T47D (cell line): Measurements from ENCODE around the gene ZW10.
"Not testable (repeated sequence)": the region's sequence is repeated elsewhere in the genome, so short reads cannot be mapped to it uniquely, and the experiment has no call there.

ENCODE experiments used
- DNase-seq, 2 experiments: peaks; one replicate each; pipeline versions ENCODE4 v3.0.0 to v3.0.0-alpha.2; 2011 to 2012; ENCODE audit warnings: low read depth in 1 of 2, low spot score in 1 of 2
- JUND ChIP-seq: IDR thresholded peaks from 2 replicates; pipeline ENCODE4 v1.6.1; 2012; ENCODE audit warnings: low read depth
- in situ Hi-C: cut with HindIII; loops from 2 replicates; pipeline ENCODE4 v1.10.0; 2016; ENCODE audit warnings: low sequenced_read_pairs, low pct_unique_long_range_greater_than_20kb

ZW10 gene, protein sequence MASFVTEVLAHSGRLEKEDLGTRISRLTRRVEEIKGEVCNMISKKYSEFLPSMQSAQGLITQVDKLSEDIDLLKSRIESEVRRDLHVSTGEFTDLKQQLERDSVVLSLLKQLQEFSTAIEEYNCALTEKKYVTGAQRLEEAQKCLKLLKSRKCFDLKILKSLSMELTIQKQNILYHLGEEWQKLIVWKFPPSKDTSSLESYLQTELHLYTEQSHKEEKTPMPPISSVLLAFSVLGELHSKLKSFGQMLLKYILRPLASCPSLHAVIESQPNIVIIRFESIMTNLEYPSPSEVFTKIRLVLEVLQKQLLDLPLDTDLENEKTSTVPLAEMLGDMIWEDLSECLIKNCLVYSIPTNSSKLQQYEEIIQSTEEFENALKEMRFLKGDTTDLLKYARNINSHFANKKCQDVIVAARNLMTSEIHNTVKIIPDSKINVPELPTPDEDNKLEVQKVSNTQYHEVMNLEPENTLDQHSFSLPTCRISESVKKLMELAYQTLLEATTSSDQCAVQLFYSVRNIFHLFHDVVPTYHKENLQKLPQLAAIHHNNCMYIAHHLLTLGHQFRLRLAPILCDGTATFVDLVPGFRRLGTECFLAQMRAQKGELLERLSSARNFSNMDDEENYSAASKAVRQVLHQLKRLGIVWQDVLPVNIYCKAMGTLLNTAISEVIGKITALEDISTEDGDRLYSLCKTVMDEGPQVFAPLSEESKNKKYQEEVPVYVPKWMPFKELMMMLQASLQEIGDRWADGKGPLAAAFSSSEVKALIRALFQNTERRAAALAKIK

DNA sequence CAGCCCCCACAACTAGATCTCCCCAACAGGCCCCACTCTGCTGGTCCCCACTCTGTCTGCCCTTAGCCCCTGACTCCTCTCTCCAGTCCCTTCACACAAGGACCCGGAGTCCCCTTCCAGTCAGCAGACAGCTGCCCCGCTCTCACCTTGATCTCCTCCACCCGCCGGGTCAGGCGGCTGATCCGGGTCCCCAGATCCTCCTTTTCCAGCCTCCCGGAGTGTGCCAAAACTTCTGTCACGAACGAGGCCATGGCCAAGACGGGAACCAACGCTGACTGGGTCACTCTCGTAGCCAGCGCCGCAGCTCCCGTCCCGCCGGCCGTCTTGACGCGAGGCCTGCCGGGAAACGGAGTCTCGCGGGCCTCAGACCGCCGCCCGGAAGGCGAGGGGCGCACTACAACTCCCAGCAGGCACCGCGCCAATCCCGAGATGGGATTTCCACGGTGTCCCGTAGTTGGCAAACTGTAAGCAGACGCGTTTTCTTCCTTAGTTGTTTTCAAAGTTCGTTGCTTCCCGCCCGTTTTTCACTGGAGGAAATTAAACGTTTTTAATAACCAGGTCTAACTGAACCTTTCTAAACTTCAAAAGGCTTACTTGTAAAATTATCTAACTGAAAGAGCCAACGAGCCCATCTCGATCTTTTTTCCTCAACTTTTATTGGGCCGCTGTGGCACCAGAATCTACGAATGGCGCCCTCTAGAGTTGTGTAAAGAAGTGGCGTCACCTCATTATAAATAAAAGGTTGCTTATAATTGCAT lies at the start of gene ZW10:
TSS of gene ZW10 (minus strand) at position 277 of the 758 bp plus-strand sequence. CDS start at position 251, 26 bp downstream.
- no peak for TF ChIP-seq JUND
- in situ Hi-C loops = no loop called here
- DNase-seq = peak; percentile 64 to 99

GRCh38 chr11:113818426-113818825 lies 44.9 kb upstream of the ZW10 start:
- no peak for TF ChIP-seq JUND
- no peak for DNase-seq
- in situ Hi-C loops = no loop called here

DNA sequence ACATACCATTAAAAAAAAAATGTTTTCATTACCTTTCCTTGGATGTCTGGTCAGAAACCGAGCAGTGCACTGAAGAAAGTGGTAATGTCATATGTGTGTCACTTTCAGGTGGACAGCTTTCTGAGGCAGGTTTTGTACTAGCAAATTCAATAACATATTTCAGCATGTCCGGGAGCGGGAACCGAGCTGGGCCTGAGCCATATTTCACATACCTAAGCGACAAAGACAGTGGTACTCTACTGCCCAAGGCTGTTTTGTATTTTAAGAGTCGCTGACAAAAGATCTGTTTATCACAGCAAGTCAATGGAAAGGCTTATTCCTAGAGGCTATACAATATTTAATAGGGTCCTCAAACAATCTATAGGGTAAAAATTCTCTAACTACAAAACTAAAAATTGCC lies 44.1 kb upstream of the ZW10 start:
- in situ Hi-C loops = no loop called here
- no peak for TF ChIP-seq JUND
- DNase-seq = no peak

DNA sequence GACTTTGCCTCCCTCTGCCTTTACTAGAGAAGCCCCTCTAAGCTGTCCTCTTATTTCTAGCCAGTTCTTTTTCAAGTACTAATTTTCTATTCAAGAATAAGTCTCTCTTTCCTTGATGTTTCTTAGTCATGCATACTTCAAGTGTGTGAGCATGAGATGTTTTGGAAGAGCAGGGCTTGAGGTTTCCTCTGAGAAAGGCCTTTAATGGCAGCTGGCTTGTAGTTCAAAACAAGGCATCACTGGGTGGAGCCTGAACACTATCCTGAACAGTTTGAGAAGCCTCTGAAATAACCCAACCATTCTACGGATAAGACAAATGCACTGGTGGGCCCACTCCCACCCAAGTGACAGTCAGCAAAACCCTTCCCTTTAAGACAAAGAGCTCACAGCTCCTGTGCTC lies 43.7 kb upstream of the ZW10 start:
- TF ChIP-seq JUND = no peak
- no peak for DNase-seq
- in situ Hi-C loops = no loop called here

GRCh38 chr11:113814181-113814580 lies 40.7 kb upstream of the ZW10 start:
- DNase-seq = no peak
- no peak for TF ChIP-seq JUND
- in situ Hi-C loops = no loop called here

DNA sequence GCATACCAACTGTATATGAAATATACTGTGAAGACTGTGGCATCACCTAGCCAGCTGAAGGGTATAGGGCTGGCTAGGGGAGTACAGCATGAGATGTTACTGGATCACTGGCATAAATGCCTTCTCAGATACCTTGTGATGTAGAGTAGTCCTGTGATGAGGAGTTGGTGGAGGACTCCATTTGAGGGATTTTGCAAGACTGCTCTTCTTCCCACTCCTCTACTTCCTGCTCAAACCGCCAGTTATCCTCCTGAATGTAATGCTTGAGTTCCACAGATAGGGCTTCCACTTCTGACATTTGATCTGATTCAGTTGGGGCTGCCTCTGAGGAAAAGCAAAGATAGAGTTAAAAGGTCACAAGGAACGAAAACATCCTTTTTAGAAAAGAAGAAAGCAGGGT lies 35.4 kb upstream of the ZW10 start:
- no peak for TF ChIP-seq JUND
- in situ Hi-C loops = no loop called here
- DNase-seq = no peak

DNA sequence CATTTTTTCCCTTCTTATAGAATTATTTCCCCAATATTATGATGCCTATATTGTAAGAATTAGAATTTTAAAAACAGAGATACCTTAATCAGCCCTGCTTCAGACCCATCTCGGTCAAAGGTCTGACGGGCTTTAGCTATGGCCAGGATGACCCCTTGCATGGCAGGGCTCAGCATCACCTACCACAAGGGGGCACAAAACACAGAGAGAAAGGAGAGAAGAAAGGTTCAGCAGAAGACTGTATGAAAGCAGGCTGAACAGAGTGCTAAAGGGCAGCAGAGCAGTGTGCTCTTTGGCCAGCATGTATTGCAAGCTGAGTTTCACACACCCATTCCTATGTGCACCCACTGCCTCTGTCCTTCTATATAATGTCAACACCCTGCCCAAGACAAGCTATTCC lies 32.9 kb upstream of the ZW10 start:
- DNase-seq = peak in 1 of 2 experiments; percentile 74
- in situ Hi-C loops = no loop called here
- TF ChIP-seq JUND = no peak

- in situ Hi-C loops = no loop called here
- no peak for TF ChIP-seq JUND
- DNase-seq = no peak
Measured at GRCh38 chr11:113805640-113806039, 32.1 kb upstream of the ZW10 start.

DNA sequence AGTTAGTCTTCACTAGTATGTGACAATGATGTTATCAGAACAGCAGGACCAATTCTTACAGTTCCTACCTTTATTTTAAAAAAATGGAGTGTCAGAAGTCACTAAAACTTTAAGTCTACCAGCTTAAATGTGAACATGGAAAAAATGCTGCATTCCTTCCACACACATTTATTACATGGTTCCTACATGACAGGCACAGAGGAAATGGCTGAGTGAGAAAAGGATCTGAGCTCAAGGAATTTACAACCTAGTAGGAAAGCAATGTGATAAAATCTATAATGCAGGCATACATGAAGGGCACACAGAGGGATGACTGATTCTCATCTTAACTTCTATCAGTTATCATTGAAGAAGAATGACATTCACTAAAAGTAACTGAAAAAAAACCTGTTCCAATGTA lies 29.1 kb upstream of the ZW10 start:
- no peak for TF ChIP-seq JUND
- in situ Hi-C loops = no loop called here
- DNase-seq = no peak

DNA sequence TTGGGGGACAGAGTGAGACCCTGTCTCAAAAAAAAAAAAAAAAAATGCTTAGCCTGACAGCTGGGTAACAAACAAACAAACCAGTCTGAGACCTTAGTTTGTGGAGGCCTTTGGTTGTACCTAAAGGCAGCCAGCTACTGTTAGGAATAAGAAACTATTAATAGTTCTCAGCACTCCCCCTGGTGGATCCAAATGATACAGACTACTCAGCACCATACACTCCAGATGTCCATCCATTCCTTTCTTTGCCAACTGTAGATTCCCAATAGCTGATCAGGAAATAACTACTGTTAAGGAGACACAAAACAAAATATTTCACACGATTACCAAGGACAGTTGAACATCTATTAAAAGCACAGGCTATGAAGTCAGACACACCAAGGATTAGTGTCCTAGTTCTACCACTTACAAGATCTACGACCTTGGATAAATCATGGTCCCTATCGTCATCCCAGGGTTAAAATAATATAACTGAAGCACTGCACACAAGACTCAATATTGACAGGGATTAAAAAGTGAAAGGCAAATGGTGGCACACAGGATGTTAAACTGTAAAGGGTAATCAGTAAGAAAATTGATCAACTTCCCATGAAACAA lies 23.3 kb upstream of the ZW10 start:
- peak; percentile 79 to 82 for DNase-seq
- no peak for TF ChIP-seq JUND
- in situ Hi-C loops = no loop called here

GRCh38 chr11:113789675-113790320 lies 16.3 kb upstream of the ZW10 start:
- DNase-seq = no peak
- in situ Hi-C loops = no loop called here
- TF ChIP-seq JUND = no peak

GRCh38 chr11:113789016-113789415 lies 15.5 kb upstream of the ZW10 start:
- in situ Hi-C loops = not testable (repeated sequence)

More at GRCh38 chr11:113789016-113789415, 15.5 kb upstream of the ZW10 start:
- DNase-seq = not testable (repeated sequence)
